Neuronal stem cell (in vitro differentiated cells): Measurements from ENCODE around the gene GLIS1.

Source experiments
- DNase-seq: peaks from one replicate; pipeline ENCODE4 v3.0.0-alpha.2; 2013; ENCODE audit warnings: low spot score
- H2AFZ ChIP-seq: one replicate; pipeline ENCODE4 v1.6.1; 2013; ENCODE audit warnings: mild to moderate bottlenecking, low read length, inconsistent platforms
- H2AK5ac ChIP-seq: 2 replicates; pipeline ENCODE4 v1.6.1; 2013; ENCODE audit warnings: low read depth, mild to moderate bottlenecking, inconsistent platforms, low read length, moderate library complexity, mixed read lengths
- H2BK120ac ChIP-seq: 2 replicates; pipeline ENCODE4 v1.6.1; 2013; ENCODE audit warnings: low read depth, mild to moderate bottlenecking, inconsistent platforms, low read length, moderate library complexity, mixed read lengths
- H2BK12ac ChIP-seq: one replicate; pipeline ENCODE4 v1.6.1; 2013; ENCODE audit warnings: low read length, inconsistent platforms
- H2BK15ac ChIP-seq: 2 replicates; pipeline ENCODE4 v1.6.1; 2013; ENCODE audit warnings: mild to moderate bottlenecking, low read length, inconsistent platforms, mixed read lengths
- H2BK5ac ChIP-seq: one replicate; pipeline ENCODE4 v1.6.1; 2013; ENCODE audit warnings: inconsistent platforms, mild to moderate bottlenecking, low read length, moderate library complexity
- H3K14ac ChIP-seq: one replicate; pipeline ENCODE4 v1.6.1; 2013; ENCODE audit warnings: low read length, inconsistent platforms
- H3K18ac ChIP-seq: 2 replicates; pipeline ENCODE4 v1.6.1; 2013; ENCODE audit warnings: low read length, inconsistent platforms
- H3K23ac ChIP-seq: 2 replicates; pipeline ENCODE4 v1.6.1; 2013; ENCODE audit warnings: low read depth, mild to moderate bottlenecking, mixed read lengths, low read length, inconsistent platforms; ENCODE audit not compliant: poor library complexity
- H3K27ac ChIP-seq: replicated peaks from 3 replicates; pipeline ENCODE4 v1.5.1; 2013; ENCODE audit warnings: low read length, inconsistent platforms
- H3K27me3 ChIP-seq, 3 experiments: 2 replicates each; pipeline ENCODE4 v1.6.1; 2013; ENCODE audit warnings: low read length in 3 of 3, mild to moderate bottlenecking in 2 of 3, inconsistent platforms in 1 of 3, low read depth in 1 of 3, mixed read lengths in 1 of 3, moderate library complexity in 1 of 3; ENCODE audit not compliant: control insufficient read depth in 3 of 3, insufficient read depth in 3 of 3
- H3K36me3 ChIP-seq, 2 donors: replicated peaks in 1 of 2; 2 replicates each; pipeline ENCODE4 v1.6.1; 2013; ENCODE audit warnings: low read length in 2 of 2; ENCODE audit not compliant: control insufficient read depth in 2 of 2, insufficient read depth in 2 of 2
- H3K4ac ChIP-seq: 2 replicates; pipeline ENCODE4 v1.6.1; 2013; ENCODE audit warnings: inconsistent platforms, mild to moderate bottlenecking, low read length, moderate library complexity
- H3K4me1 ChIP-seq, 2 donors: 1 replicate in 1 of 2; 2 replicates in 1 of 2; pipeline ENCODE4 v1.6.1; 2013; ENCODE audit warnings: low read length in 2 of 2, low read depth in 1 of 2; ENCODE audit not compliant: control insufficient read depth in 2 of 2, insufficient read depth in 1 of 2
- H3K4me2 ChIP-seq: one replicate; pipeline ENCODE4 v1.6.1; 2013; ENCODE audit warnings: mild to moderate bottlenecking, low read length, inconsistent platforms; ENCODE audit not compliant: insufficient read depth, poor library complexity, severe bottlenecking
- H3K4me3 ChIP-seq, 2 donors: 2 replicates each; pipeline ENCODE4 v1.5.1; 2013; ENCODE audit warnings: low read length in 2 of 2, mild to moderate bottlenecking in 2 of 2, inconsistent platforms in 1 of 2, moderate library complexity in 1 of 2
- H3K79me1 ChIP-seq: one replicate; pipeline ENCODE4 v1.6.1; 2013; ENCODE audit warnings: low read depth, mild to moderate bottlenecking, inconsistent platforms, low read length, moderate library complexity
- H3K9ac ChIP-seq: one replicate; pipeline ENCODE4 v1.6.1; 2013; ENCODE audit warnings: mild to moderate bottlenecking, low read depth, low read length, inconsistent platforms; ENCODE audit not compliant: poor library complexity
- H3K9me3 ChIP-seq, 2 donors: replicated peaks in 1 of 2; 2 replicates each; pipeline versions ENCODE3 to v1.6.1; 2013; ENCODE audit warnings: low read length in 2 of 2, mild to moderate bottlenecking in 2 of 2, inconsistent platforms in 1 of 2, low read depth in 1 of 2, mixed read lengths in 1 of 2, moderate library complexity in 1 of 2; ENCODE audit not compliant: control insufficient read depth in 2 of 2, insufficient read depth in 1 of 2
- H4K8ac ChIP-seq: one replicate; pipeline ENCODE4 v1.6.1; 2013; ENCODE audit warnings: low read depth, mild to moderate bottlenecking, inconsistent platforms, low read length, moderate library complexity
- H4K91ac ChIP-seq: one replicate; pipeline ENCODE4 v1.6.1; 2013; ENCODE audit warnings: low read length, low read depth, mild to moderate bottlenecking, inconsistent platforms; ENCODE audit not compliant: poor library complexity
- WGBS, 2 donors: extraction: QIAGEN DNeasy Blood & Tissue Kit; methylation state at CpG; one replicate each; pipeline ENCODE4 v1.1.7; 2013; ENCODE audit warnings: missing lambda C conversion rate in 2 of 2, mixed read lengths in 1 of 2; ENCODE audit not compliant: insufficient read length in 2 of 2, insufficient replicate concordance in 1 of 2; ENCODE audit errors: extremely low coverage in 2 of 2; 5-methylcytosine and 5-hydroxymethylcytosine counted together

Gene GLIS1

DNA sequence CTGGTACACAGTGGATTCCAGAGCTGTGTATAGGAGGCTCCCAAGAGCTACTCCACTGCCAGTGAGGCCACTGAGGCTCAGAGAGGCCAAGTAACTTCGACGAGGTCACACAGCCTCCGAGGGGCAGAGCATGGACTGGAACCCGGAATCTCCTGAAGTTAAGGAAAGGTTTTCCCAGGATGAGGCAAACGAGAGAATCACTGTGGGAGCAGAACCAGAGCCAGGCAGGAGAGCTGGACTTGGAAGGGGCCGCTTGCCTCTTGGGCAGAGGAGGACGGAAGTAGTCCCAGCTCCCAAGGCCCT, 52.0 kb downstream of the GLIS1 start:
- WGBS, 2 donors, result no CpG with 5 or more reads among the region's 7 CpGs
- Histone ChIP-seq H3K4me1 (peaks cover 0 to 14% of the 10 kb centered on the region in 2 donors), H3K18ac (no peak overlapping the region), H3K27me3 (peaks cover 0 to 57% (median 0%) of the 10 kb centered on the region in 3 experiments), H4K91ac (no peak overlapping the region), H3K4me2 (no peak overlapping the region), H4K8ac (no peak overlapping the region), H3K14ac (no peak overlapping the region), H3K9me3 (no peaks in the 10 kb centered on the region), H2BK12ac (no peak overlapping the region), H3K4ac (no peak overlapping the region), H3K36me3 (no peaks in the 10 kb centered on the region), H3K23ac (no peak overlapping the region), H2BK15ac (no peak overlapping the region), H2BK120ac (no peak overlapping the region), H3K27ac (no peak overlapping the region), H3K4me3 (no peak overlapping the region), H3K79me1 (no peaks in the 10 kb centered on the region), H2BK5ac (no peak overlapping the region), H2AFZ (no peak overlapping the region), H2AK5ac (peak overlapping the region; percentile 27), H3K9ac (no peak overlapping the region)
- DNase-seq, result no peak

DNA sequence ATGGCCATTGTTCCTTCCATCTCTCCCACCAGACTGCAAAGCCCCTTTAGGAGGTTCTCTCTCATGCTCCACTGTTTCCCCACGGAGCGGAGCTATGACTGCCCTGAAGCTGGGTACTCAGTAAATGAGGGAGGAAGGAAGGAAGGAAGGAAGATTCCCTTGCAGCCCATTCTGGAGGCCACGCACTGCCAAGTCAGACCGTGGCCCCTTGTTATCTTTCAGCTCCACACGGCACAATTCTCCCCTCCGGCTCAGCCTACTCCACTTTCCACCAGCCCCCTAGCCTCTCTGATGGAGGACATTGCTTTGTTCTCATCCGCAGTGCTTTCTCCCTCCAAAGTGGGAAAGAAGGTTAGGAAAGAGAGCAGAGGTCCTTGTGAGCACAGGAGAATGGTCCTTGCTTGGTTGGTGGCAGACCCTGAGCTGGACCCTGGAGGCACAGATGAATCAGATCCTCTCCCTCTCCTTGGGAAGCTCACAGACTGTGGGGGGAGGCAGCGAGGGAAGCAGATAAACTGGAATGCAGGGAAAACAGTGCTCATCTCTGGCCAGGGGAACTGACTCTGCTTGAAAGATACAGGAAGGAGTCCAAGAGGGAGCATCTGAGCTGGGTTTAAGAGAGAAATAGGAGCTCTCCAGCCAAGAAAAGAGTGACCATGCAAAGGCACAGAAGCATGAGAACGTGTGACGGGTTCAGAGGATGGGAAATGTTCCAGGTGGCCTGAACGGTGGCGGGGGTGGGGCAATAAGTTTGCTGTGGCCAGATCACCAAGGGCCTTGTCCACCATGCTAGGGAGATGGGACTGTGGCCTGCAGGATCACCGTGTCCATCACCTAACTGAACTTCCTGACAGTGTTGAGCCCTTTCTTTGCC, 52.6 kb downstream of the GLIS1 start:
- H3K27me3 ChIP-seq, result peaks cover 0 to 63% (median 0%) of the 10 kb centered on the region in 3 experiments
- DNase-seq, result no peak
- no CpG with 5 or more reads among the region's 13 CpGs for WGBS, 2 donors

DNA sequence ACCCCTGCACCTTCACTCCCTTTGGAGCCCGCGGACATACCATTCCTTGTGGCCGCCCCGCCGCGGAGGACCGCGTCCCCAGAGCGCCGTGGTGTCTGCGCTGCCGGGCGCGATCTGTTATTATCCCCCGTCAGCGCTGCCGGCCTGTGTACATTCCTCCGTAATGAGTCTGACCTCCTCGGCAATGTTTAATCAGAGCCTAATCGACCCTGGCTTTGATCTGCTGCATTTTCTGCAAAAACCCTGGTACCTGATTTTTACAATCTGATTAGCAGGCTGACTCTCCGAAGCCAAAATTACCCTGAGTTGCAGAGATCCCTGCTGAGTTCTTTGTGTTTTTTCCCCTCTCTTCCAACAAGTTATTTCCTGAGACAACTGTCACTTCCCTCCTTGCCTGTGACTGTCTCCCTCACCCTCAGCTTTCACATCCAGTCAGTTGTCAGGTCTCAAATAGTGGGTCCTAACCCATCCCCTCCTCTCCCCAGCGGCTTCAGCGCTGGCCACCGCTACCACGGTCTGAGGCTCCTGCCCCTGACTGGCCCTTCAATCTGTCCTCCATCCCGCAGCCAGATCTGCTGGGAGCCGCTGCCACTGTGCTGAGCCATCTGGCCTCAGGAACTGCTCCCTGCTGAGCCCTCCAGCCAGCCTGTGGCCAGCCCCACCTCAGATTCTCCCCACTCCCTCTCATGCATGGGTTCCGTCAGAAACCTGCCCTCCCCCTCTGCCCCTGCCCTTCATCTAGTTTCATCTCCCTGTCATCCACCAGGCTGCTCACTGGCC, 53.5 kb downstream of the GLIS1 start:
- Histone ChIP-seq H3K9ac (no peak overlapping the region), H2AK5ac (peak overlapping the region; percentile 57), H3K4me3 (no peak overlapping the region), H3K79me1 (no peaks in the 10 kb centered on the region), H3K18ac (peak overlapping the region; percentile 13), H3K4me2 (peak overlapping the region; percentile 35), H2BK15ac (no peak overlapping the region), H3K27ac (no peak overlapping the region), H3K27me3 (peaks cover 0 to 68% (median 0%) of the 10 kb centered on the region in 3 experiments), H3K14ac (no peak overlapping the region), H4K8ac (no peak overlapping the region), H2BK120ac (no peak overlapping the region), H3K4ac (no peak overlapping the region), H3K36me3 (no peaks in the 10 kb centered on the region), H3K23ac (peak overlapping the region; percentile 37), H4K91ac (no peak overlapping the region), H2BK12ac (no peak overlapping the region), H3K9me3 (no peaks in the 10 kb centered on the region), H2AFZ (no peak overlapping the region), H2BK5ac (no peak overlapping the region), H3K4me1 (peaks cover 0 to 18% of the 10 kb centered on the region in 2 donors)
- DNase-seq, result no peak
- WGBS, 2 donors, result no CpG with 5 or more reads among the region's 28 CpGs

More for the DNA sequence above, 52.6 kb downstream of the GLIS1 start:
- Histone ChIP-seq H3K9me3 (no peaks in the 10 kb centered on the region), H3K4me1 (peaks cover 0 to 18% of the 10 kb centered on the region in 2 donors), H2BK15ac (peak overlapping the region; percentile 42), H2BK12ac (no peak overlapping the region), H3K4me3 (no peak overlapping the region), H2AFZ (no peak overlapping the region), H3K79me1 (no peaks in the 10 kb centered on the region), H2AK5ac (peak overlapping the region; percentile 27), H3K23ac (no peak overlapping the region), H2BK5ac (no peak overlapping the region), H3K9ac (no peak overlapping the region), H4K91ac (peak overlapping the region; percentile 24), H2BK120ac (no peak overlapping the region), H3K36me3 (no peaks in the 10 kb centered on the region), H3K18ac (peak overlapping the region; percentile 20), H3K14ac (no peak overlapping the region), H4K8ac (no peak overlapping the region), H3K4me2 (no peak overlapping the region), H3K4ac (no peak overlapping the region), H3K27ac (no peak overlapping the region)

DNA sequence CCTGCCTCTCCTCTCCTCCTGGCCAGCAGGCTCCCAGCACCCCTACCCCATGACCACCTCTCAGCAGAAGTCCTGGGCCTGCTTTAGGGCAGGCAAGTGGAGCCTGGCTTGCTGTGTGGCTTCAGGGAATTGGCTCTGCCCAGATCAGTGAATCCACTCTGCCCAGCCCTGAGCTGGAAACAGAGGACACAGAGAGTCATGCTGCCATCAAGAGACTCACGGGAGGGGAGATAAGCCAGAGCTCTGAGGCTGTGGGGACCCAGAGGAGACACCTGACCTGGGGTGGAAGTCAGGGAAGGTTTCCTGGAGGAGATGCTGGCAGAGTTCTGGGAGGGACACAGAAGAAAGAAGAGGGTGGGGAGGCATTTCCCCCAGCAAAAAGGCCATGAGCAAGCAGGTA, 54.2 kb downstream of the GLIS1 start:
- peak overlapping the region; percentile 35 for H3K4me2 ChIP-seq
- no CpG with 5 or more reads among the region's 1 CpG for WGBS, 2 donors
- peak overlapping the region; percentile 48 for H2BK12ac ChIP-seq
- H3K23ac ChIP-seq, result no peak overlapping the region
- H3K27me3 ChIP-seq, result peaks cover 0 to 70% (median 0%) of the 10 kb centered on the region in 3 experiments
- H3K9me3 ChIP-seq, result no peaks in the 10 kb centered on the region
- H3K9ac ChIP-seq, result no peak overlapping the region
- H2BK5ac ChIP-seq, result no peak overlapping the region
- H3K4me3 ChIP-seq, result no peak overlapping the region
- H3K4me1 ChIP-seq, result peaks cover 0 to 18% of the 10 kb centered on the region in 2 donors
- no peak for DNase-seq
- H3K36me3 ChIP-seq, result no peaks in the 10 kb centered on the region
- H3K79me1 ChIP-seq, result no peaks in the 10 kb centered on the region
- peak overlapping the region; percentile 74 for H3K18ac ChIP-seq
- no peak overlapping the region for H2BK120ac ChIP-seq
- H4K8ac ChIP-seq, result no peak overlapping the region
- H3K4ac ChIP-seq, result no peak overlapping the region
- no peak overlapping the region for H3K14ac ChIP-seq
- peak overlapping the region; percentile 57 for H2AK5ac ChIP-seq
- no peak overlapping the region for H2AFZ ChIP-seq
- no peak overlapping the region for H2BK15ac ChIP-seq
- no peak overlapping the region for H4K91ac ChIP-seq
- no peak overlapping the region for H3K27ac ChIP-seq
